Forelimb muscle (tissue), 1 donor: ENCODE results near the gene ANAPC7. TPM values are rescaled to one million over a fixed set of nuclear protein-coding genes. Genes with fewer than 3 reads are reported as not detected.
"Not testable (repeated sequence)": the region's sequence is repeated elsewhere in the genome, so short reads cannot be mapped to it uniquely, and the experiment has no call there.

Experiments
- DNase-seq: peaks from one replicate; pipeline ENCODE4 v3.0.0-alpha.2; 2013; ENCODE audit warnings: low read depth
- polyA plus RNA-seq: library from polyadenylated mRNA; unstranded; fragments of 120-200 nt; gene quantifications from one replicate; pipeline ENCODE4 v1.2.1, GENCODE V29; 2013; ENCODE audit not compliant: insufficient read length

The ANAPC7 gene
- 62.4 TPM for polyA plus RNA-seq

GRCh38 chr12:110403146-110403975 is at the start of gene ANAPC7:
Gene ANAPC7, minus strand, starts transcription at chr12:110403708. Its CDS starts 81 bp downstream, at chr12:110403627.
- peak; percentile 72 for DNase-seq

- DNase-seq = no peak
These were observed 47.8 kb upstream of the ANAPC7 start for GRCh38 chr12:110451263-110451662.

GRCh38 chr12:110449799-110450497 is 46.4 kb upstream of the ANAPC7 start, which contains the start of gene ARPC3:
Gene ARPC3, minus strand, starts transcription at chr12:110450337. Its CDS starts 77 bp downstream, at chr12:110450260.
- DNase-seq = peak; percentile 85

- DNase-seq = no peak
These were observed 40.9 kb upstream of the ANAPC7 start for GRCh38 chr12:110444455-110444854.

- no peak for DNase-seq
These were observed 32.7 kb upstream of the ANAPC7 start for GRCh38 chr12:110436231-110436630.

- no peak for DNase-seq
These were observed 28.6 kb upstream of the ANAPC7 start for GRCh38 chr12:110431957-110432587.

GRCh38 chr12:110429676-110430075 is 26.2 kb upstream of the ANAPC7 start:
- DNase-seq = not testable (repeated sequence)

GRCh38 chr12:110426406-110426805 is 22.9 kb upstream of the ANAPC7 start:
- DNase-seq = peak; percentile 31

GRCh38 chr12:110424237-110424636 is 20.7 kb upstream of the ANAPC7 start:
- no peak for DNase-seq

GRCh38 chr12:110421701-110422100 is 18.2 kb upstream of the ANAPC7 start:
- DNase-seq = no peak

- DNase-seq = no peak
These were observed 17.7 kb upstream of the ANAPC7 start for GRCh38 chr12:110421159-110421661.

GRCh38 chr12:110420644-110421043 is 17.1 kb upstream of the ANAPC7 start:
- not testable (repeated sequence) for DNase-seq

- DNase-seq = not testable (repeated sequence)
These were observed 13.6 kb upstream of the ANAPC7 start for GRCh38 chr12:110417113-110417512.

- DNase-seq = not testable (repeated sequence)
These were observed 6.6 kb upstream of the ANAPC7 start for GRCh38 chr12:110410086-110410485.

- not testable (repeated sequence) for DNase-seq
These were observed 1.7 kb upstream of the ANAPC7 start for GRCh38 chr12:110405126-110405662.

GRCh38 chr12:110403976-110404682 is 621 bp upstream of the ANAPC7 start:
- peak; percentile 39 for DNase-seq

- DNase-seq = no peak
These were observed 20.8 kb downstream of the ANAPC7 start for GRCh38 chr12:110382683-110383082.

GRCh38 chr12:110379631-110380030 is 23.9 kb downstream of the ANAPC7 start:
- no peak for DNase-seq

- DNase-seq = no peak
These were observed 24.3 kb downstream of the ANAPC7 start for GRCh38 chr12:110379197-110379596.

- DNase-seq = not testable (repeated sequence)
These were observed 25.2 kb downstream of the ANAPC7 start for GRCh38 chr12:110378131-110378790.
